ENCODE data around the gene F2. TPM values are rescaled to one million over a fixed set of nuclear protein-coding genes. Genes with fewer than 3 reads are reported as not detected.

The F2 gene
- total and polyA plus RNA-seq, 2 of the 13 experiments (the other 11 are each of a cell fraction or from before 2014, with no cell fraction given) = 330 to 801 TPM

DNA sequence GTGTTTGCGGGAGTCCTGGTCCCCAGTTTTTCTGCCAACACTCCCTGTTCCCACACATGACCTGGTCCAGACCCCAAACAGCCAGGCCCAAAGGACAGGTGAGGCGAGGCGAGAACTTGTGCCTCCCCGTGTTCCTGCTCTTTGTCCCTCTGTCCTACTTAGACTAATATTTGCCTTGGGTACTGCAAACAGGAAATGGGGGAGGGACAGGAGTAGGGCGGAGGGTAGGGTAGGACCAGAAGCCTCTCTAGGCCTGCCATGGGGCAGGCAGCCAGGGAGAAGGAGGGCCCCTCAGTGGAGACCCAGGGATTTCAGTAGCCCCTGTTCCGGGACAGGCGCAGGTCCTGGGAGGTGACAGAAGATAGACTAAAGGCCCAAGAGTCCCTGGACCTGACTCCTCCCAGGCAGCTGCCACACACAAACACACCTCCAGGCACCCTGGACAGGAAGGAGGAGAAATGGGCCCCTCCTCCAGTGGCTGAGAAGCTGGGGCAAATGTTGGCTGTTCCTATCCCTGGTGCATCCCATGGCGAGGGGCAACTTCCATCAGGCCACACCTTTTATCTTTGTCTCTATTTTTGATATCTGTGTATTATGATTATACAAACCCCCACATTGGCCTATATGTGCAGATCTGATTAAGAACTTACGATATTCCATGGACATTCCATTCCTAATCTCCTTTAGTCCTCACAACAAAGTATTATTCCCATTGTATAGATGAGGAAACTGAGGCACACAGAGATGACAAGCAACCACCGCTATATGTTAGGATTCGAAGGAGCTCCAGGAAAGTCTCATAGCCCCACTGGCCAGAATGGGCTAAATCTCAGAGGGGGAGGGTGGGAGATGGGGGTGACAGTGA lies 626 bp upstream of the F2 start (continued):
- TF ChIP-seq, protein P1, sequence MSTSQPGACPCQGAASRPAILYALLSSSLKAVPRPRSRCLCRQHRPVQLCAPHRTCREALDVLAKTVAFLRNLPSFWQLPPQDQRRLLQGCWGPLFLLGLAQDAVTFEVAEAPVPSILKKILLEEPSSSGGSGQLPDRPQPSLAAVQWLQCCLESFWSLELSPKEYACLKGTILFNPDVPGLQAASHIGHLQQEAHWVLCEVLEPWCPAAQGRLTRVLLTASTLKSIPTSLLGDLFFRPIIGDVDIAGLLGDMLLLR (CRISPR knock-in tag; IDR thresholded peaks at IDR 0.05) = no peak
- TF ChIP-seq HDAC6 (IDR thresholded peaks at IDR 0.05; ENCODE audit: low read depth, low read length) = no peak
- peak; percentile 25; the same call in 1 of the 2 replicates for TF ChIP-seq GABPA (IDR thresholded peaks at IDR 0.05; ENCODE audit: low read depth, low read length)
- peak; percentile 86 for TF ChIP-seq GABPA (CRISPR knock-in tag; IDR thresholded peaks at IDR 0.05; ENCODE audit: low read depth)
- TF ChIP-seq EED (CRISPR knock-in tag; IDR thresholded peaks at IDR 0.05) = no peak
- peak; percentile 32 for TF ChIP-seq CBX1 (IDR thresholded peaks at IDR 0.05; ENCODE audit: low read depth)
- peak; percentile 96 for TF ChIP-seq RARA (CRISPR knock-in tag; IDR thresholded peaks at IDR 0.05)
- no peak for TF ChIP-seq ARNT (IDR thresholded peaks at IDR 0.05)
- no peak for TF ChIP-seq HNRNPLL (IDR thresholded peaks at IDR 0.05; ENCODE audit: low read depth, low read length, poor library complexity, severe bottlenecking)
- 0 out of 2 replicates have a peak, but pooled peaks have one; percentile 7 for TF ChIP-seq SAFB2 (CRISPR knock-in tag; IDR thresholded peaks at IDR 0.05; ENCODE audit: borderline replicate concordance, low read depth)
- TF ChIP-seq, protein P2, sequence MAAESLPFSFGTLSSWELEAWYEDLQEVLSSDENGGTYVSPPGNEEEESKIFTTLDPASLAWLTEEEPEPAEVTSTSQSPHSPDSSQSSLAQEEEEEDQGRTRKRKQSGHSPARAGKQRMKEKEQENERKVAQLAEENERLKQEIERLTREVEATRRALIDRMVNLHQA (CRISPR knock-in tag; IDR thresholded peaks at IDR 0.05) = no peak
- 0 out of 2 replicates have a peak, but pooled peaks have one; percentile 18 for TF ChIP-seq MEIS1 (CRISPR knock-in tag; IDR thresholded peaks at IDR 0.05; ENCODE audit: borderline replicate concordance)
- TF ChIP-seq KLF6 (CRISPR knock-in tag; IDR thresholded peaks at IDR 0.05) = no peak
- TF ChIP-seq ZNF562 (CRISPR knock-in tag; IDR thresholded peaks at IDR 0.05; ENCODE audit: borderline replicate concordance) = no peak
- no peak for TF ChIP-seq IKZF4 (CRISPR knock-in tag; IDR thresholded peaks at IDR 0.05; ENCODE audit: borderline replicate concordance, low read depth, not compliant biosample characterization)
- no peak for TF ChIP-seq NFATC3 (CRISPR knock-in tag; IDR thresholded peaks at IDR 0.05)
- TF ChIP-seq, protein P3, sequence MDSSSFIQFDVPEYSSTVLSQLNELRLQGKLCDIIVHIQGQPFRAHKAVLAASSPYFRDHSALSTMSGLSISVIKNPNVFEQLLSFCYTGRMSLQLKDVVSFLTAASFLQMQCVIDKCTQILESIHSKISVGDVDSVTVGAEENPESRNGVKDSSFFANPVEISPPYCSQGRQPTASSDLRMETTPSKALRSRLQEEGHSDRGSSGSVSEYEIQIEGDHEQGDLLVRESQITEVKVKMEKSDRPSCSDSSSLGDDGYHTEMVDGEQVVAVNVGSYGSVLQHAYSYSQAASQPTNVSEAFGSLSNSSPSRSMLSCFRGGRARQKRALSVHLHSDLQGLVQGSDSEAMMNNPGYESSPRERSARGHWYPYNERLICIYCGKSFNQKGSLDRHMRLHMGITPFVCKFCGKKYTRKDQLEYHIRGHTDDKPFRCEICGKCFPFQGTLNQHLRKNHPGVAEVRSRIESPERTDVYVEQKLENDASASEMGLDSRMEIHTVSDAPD (CRISPR knock-in tag; IDR thresholded peaks at IDR 0.05) = no peak
- no peak for TF ChIP-seq ZNF138 (CRISPR knock-in tag; IDR thresholded peaks at IDR 0.05; ENCODE audit: low read depth)
- TF ChIP-seq ERF (CRISPR knock-in tag; IDR thresholded peaks at IDR 0.05) = peak; percentile 97
- TF ChIP-seq FIP1L1 (IDR thresholded peaks at IDR 0.05; ENCODE audit: borderline replicate concordance, insufficient read depth, low read depth, low read length) = no peak
- TF ChIP-seq, protein P4, sequence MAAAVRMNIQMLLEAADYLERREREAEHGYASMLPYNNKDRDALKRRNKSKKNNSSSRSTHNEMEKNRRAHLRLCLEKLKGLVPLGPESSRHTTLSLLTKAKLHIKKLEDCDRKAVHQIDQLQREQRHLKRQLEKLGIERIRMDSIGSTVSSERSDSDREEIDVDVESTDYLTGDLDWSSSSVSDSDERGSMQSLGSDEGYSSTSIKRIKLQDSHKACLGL (CRISPR knock-in tag; IDR thresholded peaks at IDR 0.05) = no peak
- no peak for TF ChIP-seq NFE2 (CRISPR knock-in tag; IDR thresholded peaks at IDR 0.05)
- TF ChIP-seq ZNF232 (CRISPR knock-in tag; IDR thresholded peaks at IDR 0.05; ENCODE audit: borderline replicate concordance) = peak; percentile 62; the same call in 1 of the 2 replicates
- TF ChIP-seq ZNF841 (CRISPR knock-in tag; IDR thresholded peaks at IDR 0.05; ENCODE audit: borderline replicate concordance) = no peak
